Measurements from ENCODE around the gene PTPRN2.

The PTPRN2 gene

DNA sequence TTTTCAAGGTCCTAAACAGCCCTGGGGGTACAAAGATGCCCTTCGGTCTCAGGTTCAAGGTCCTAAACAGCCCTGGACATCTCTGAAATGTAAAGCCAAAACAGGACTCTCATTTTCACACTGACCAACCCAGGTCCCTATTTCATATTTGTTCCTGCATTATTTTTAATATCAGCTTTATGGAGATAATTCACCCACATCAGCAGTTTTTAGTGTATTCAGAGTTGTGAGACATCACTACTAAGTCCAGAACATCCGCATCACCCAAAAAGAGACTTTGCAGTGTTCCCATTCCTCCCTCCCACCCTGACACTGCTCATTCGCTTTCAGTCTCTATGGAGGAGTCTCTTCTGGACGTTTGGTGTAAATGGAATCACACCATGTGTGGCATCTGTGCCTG lies 420.2 kb downstream of the PTPRN2 start:
- TF ChIP-seq, protein P1, sequence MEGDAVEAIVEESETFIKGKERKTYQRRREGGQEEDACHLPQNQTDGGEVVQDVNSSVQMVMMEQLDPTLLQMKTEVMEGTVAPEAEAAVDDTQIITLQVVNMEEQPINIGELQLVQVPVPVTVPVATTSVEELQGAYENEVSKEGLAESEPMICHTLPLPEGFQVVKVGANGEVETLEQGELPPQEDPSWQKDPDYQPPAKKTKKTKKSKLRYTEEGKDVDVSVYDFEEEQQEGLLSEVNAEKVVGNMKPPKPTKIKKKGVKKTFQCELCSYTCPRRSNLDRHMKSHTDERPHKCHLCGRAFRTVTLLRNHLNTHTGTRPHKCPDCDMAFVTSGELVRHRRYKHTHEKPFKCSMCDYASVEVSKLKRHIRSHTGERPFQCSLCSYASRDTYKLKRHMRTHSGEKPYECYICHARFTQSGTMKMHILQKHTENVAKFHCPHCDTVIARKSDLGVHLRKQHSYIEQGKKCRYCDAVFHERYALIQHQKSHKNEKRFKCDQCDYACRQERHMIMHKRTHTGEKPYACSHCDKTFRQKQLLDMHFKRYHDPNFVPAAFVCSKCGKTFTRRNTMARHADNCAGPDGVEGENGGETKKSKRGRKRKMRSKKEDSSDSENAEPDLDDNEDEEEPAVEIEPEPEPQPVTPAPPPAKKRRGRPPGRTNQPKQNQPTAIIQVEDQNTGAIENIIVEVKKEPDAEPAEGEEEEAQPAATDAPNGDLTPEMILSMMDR (IDR thresholded peaks at IDR 0.05; ENCODE audit: low read depth, low read length, missing control alignments), result no peak
- H3K4me3 ChIP-seq (ENCODE audit: low read depth, low read length), result no peak overlapping the region
- DNase-seq (ENCODE audit: low read depth), result no peak
- in situ Hi-C loops (cut with HindIII; ENCODE audit: low sequenced_read_pairs), result no loop called here

DNA sequence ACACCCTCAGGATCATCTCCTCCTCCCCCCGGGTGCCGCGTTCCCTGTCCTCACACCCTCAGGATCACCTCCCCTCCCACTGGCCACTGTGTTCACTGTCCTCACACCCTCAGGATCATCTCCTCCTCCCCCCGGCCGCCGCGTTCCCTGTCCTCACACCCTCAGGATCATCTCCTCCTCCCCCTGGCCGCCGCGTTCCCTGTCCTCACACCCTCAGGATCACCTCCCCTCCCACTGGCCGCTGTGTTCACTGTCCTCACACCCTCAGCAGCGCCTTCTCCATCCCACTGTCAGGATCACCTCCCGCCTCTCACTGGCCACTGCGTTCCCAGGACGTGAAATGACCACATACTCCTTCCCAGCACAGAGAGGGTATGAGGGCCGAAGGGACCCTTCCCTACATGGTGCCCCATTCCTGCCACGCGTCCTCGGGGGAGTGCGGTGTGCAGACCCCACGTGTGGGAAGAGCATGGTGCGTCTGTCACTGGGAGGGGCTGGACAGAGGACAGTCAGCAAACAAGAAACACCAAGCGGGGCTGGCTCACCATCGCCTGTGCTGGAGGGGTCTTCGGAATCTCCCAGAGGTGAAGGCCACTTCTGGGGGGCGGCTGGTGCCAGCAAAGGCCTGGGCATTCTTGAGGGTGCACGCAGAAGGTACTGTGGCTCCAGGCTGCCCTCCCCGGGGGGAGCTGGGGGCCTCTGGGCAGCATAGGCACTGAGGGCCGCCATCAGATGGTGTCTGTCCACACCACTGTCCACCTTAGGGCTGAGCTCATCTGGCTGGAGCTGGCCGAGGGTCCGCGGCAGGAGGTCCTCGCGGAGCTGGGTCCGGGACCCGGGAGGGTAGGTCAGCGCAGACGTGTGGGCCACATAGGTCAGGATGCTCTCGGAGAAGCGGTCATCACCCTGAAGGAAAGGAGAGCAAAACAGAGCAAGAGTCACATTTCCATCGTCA lies 421.0 kb downstream of the PTPRN2 start:
- in situ Hi-C loops (cut with HindIII; ENCODE audit: low sequenced_read_pairs), result no loop called here
- TF ChIP-seq, protein P1 (IDR thresholded peaks at IDR 0.05; ENCODE audit: low read depth, low read length, missing control alignments), result no peak

DNA sequence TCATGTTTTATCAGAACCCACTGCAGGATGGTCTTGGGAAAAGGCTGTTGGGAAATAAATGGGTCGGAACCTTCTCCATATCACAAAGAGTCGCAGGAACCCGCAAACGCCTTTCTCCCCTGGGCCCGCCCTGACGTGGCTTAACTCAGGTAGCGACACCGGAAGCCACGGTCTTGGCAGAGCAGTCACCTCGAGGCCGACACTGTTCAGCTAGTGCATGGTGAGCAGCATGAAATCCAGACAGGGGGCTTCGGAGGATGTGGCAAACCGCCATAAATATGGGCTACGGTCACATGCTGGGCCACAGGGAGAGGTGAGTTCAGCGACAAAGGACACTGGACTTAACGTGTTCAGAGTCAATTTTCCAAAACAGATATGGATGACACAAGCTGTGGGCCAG lies 421.9 kb downstream of the PTPRN2 start:
- no peak for DNase-seq (ENCODE audit: low read depth)
- no peak overlapping the region for H3K4me3 ChIP-seq (ENCODE audit: low read depth, low read length)
- in situ Hi-C loops (cut with HindIII; ENCODE audit: low sequenced_read_pairs), result no loop called here
- TF ChIP-seq, protein P1 (IDR thresholded peaks at IDR 0.05; ENCODE audit: low read depth, low read length, missing control alignments), result no peak

More for the DNA sequence above, 421.0 kb downstream of the PTPRN2 start:
- H3K4me3 ChIP-seq (ENCODE audit: low read depth, low read length), result no peak overlapping the region
- no peak for DNase-seq (ENCODE audit: low read depth)

DNA sequence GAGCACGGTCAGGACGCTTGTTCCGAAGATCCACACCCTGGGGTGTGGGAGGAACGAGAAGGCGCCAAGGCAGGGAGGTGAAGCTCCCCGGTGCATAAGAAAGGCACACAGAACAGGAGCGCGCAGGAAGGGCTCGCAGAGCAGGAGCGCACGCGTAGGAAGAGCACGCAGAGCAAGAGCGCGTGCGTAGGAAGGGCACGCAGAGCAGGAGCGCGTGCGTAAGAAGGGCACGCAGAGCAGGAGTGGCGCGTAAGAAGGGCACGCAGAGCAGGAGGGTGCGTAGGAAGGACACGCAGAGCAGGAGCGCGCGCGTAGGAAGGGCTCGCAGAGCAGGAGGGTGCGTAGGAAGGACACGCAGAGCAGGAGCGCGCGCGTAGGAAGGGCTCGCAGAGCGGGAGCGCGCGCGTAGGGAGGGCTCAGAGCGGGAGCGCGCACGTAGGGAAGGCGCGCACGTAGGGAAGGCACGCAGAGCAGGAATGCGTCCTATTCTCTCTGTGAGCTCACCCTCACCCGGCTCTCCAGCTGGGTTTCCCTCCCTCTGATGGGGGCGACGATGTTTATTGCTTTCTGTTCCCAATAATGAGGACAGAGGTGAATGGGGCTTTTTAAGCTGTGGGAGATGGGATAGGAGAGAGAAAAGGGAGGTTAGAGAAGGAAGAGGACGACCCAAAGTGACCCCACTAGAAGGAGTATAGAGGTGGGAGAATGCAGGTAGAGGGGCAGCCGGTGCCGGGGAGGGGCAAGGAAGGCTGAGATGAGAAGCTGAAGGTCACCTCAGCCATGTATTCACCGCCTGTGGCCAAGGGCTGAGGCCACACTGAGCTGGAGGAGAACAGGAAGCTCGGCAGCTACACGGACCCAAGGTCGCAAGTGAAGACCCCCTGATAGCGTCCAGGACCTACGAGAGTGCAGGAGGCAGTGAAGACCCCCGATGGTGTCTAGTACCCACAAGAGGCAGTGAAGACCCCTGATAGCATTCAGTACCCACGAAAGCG lies 423.2 kb downstream of the PTPRN2 start:
- TF ChIP-seq, protein P1 (IDR thresholded peaks at IDR 0.05; ENCODE audit: low read depth, low read length, missing control alignments), result no peak
- no peak overlapping the region for H3K4me3 ChIP-seq (ENCODE audit: low read depth, low read length)
- in situ Hi-C loops (cut with HindIII; ENCODE audit: low sequenced_read_pairs), result no loop called here
- DNase-seq (ENCODE audit: low read depth), result no peak

DNA sequence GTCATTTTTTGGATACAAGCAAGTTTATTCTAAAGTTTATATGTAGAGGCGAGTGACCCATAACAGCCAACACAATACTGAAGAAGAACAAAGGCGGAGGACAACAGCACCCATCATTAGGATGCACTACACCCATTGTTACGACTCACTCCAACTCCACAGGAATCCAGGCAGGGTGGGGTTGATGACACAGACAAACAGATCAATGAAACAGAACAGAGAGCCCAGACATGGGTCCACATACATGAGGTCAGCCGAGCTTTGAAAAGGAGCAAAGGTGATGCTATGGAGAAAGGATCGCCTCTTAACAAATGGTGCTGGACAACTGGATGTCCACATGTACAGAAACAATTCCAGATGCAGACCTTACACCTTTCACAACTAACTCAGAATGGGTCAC lies 426.4 kb downstream of the PTPRN2 start:
- no peak overlapping the region for H3K4me3 ChIP-seq (ENCODE audit: low read depth, low read length)
- DNase-seq (ENCODE audit: low read depth), result no peak
- TF ChIP-seq, protein P1 (IDR thresholded peaks at IDR 0.05; ENCODE audit: low read depth, low read length, missing control alignments), result no peak
- in situ Hi-C loops (cut with HindIII; ENCODE audit: low sequenced_read_pairs), result no loop called here

DNA sequence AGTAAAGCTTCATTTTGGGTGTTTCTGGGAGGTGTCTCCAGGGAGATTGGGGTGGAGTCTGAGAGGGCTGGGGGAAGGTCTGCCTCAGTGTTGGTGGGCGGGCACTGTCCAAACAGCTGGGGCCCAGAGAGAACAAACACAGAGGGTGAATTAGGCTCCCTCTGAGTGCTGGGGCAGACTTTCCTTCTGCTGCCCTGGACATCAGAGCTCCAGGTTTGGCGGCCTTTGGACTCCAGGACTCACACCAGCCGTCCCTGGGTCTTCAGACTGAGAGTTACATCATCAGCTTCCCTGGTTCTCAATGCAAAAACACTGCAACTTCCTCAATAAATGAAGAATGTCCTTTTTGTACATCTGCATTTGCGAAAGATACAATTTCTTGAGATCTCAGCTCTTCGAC lies 427.4 kb downstream of the PTPRN2 start:
- DNase-seq (ENCODE audit: low read depth), result no peak
- TF ChIP-seq, protein P1 (IDR thresholded peaks at IDR 0.05; ENCODE audit: low read depth, low read length, missing control alignments), result no peak
- in situ Hi-C loops (cut with HindIII; ENCODE audit: low sequenced_read_pairs), result no loop called here
- H3K4me3 ChIP-seq (ENCODE audit: low read depth, low read length), result no peak overlapping the region

Measured in astrocyte of the cerebellum (primary cell).